ENCODE measurements around the gene EPHB2.

Gene EPHB2

DNA sequence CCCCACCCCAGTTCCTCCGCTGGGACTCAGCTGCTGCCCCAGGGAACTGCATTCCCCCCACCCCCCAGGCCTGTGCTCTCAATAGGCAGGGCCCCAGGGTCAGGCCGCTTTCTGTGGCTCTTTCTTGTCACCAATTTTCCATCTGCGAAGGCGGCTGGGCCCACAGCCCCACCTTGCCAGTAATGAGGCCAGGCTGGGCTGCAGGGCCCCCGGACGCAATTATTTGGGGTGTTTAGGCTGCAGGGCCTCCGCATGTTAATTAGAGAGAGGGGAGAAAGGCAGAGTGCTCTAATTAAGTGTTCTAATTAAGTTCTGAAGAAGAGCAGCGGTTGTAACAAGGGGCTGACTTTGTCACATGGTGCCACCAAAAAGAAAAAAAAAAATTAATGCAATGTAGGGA is 71.8 kb downstream of the EPHB2 start:
- no peak for DNase-seq

DNA sequence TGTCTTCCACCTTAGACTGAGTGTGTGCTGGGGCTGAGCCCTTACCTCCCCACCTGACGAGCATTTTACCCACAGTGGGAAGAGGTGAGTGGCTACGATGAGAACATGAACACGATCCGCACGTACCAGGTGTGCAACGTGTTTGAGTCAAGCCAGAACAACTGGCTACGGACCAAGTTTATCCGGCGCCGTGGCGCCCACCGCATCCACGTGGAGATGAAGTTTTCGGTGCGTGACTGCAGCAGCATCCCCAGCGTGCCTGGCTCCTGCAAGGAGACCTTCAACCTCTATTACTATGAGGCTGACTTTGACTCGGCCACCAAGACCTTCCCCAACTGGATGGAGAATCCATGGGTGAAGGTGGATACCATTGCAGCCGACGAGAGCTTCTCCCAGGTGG is 73.7 kb downstream of the EPHB2 start:
- DNase-seq = no peak

DNA sequence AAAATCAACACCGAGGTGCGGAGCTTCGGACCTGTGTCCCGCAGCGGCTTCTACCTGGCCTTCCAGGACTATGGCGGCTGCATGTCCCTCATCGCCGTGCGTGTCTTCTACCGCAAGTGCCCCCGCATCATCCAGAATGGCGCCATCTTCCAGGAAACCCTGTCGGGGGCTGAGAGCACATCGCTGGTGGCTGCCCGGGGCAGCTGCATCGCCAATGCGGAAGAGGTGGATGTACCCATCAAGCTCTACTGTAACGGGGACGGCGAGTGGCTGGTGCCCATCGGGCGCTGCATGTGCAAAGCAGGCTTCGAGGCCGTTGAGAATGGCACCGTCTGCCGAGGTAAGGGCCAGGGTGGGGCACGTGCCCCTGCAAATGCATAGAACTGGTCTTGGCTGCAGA is 74.1 kb downstream of the EPHB2 start:
- no peak for DNase-seq

DNA sequence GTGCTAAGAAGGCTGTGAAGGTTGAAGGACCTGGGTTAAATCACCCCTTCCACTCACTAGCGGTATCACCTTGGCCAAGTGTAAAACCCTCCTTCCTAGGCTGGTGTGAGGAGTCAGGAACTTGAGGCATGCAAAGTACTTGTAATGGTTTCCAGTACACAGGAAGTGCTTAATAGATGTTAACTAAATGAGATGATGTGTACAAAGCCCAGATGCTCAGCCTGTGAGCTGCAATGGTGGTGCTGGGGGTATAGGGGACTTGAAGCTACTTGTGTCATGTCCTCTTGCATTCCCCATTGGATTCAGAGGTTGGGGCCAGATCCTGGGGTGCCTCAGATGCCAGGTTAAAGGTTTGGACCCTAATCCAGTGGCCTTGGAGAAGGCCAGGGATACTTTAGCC is 75.5 kb downstream of the EPHB2 start:
- DNase-seq = no peak

DNA sequence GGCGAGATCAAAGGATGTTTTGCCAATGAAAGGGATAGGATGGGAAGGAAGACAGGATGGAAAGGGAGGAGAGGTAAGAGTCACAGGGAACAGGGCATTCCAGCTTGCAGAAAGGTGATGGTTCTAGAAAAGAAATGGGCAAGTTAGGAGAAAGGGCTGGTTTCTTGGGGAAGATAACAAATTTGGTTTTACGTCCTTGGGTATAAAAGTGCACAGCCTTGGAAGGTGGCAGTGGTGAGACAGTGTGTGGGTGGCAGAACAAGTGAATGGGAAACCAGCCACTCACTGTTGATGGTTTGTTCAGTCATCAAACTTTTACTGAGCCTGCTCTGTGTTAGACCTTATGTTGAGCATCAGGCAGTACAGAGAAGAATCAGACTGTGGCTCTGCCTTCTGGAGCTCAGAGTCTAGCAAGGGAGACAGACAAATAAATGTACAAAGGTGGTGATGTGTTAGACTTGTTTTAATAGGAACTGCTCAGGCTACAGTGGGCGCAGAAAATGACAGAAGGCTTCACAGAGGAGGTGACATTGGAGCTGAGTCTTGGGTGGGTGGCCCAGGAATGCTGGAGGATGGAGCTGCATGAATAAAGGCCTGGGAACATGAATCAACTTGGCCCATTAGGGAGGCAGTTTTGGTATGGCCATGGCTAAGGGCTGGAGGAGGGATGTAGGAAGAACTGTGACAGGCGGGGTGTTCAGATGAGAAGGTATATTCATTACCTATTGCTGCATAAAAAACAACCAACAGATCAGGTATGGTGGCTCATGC is 76.3 kb downstream of the EPHB2 start:
- DNase-seq = no peak

DNA sequence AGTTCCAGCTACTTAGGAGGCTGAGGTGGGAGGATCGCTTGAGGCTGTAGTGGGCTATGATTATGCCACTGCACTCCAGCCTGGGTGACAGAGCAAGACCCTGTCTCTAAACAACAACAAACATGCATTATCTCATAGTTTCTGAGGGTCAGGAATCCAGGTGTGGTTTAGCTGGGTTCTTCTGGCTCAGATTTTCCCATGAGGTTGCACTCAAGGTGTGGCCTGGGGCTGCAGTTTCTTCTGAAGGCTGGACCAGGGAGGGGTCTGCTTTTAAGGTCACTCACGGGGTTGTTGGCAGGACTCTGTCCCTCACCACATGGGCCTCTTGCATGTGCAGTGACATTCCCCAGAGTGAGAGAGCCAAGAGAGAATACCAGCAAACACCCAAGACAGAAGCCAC is 77.0 kb downstream of the EPHB2 start:
- DNase-seq = no peak

DNA sequence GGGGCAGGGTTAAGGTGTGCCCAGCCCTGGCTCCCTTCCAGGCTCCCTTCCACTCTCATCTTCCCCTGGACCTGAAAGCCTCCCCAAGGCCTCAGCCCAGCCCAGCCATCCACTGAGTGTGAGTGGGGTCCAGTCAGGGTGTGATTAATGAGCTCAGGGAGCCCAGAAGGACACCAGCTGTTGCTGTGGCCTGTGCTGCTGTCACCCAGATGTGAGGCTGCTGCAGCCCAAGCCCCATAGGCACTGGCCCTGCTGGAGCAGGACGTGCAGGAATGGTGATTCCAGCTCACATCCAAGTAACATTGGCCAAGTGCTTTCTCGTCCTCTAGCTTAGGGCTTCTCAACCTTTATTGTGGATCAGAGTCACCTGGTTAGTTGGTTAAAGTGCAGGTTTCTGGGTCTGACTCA is 77.6 kb downstream of the EPHB2 start:
- no peak for DNase-seq

DNA sequence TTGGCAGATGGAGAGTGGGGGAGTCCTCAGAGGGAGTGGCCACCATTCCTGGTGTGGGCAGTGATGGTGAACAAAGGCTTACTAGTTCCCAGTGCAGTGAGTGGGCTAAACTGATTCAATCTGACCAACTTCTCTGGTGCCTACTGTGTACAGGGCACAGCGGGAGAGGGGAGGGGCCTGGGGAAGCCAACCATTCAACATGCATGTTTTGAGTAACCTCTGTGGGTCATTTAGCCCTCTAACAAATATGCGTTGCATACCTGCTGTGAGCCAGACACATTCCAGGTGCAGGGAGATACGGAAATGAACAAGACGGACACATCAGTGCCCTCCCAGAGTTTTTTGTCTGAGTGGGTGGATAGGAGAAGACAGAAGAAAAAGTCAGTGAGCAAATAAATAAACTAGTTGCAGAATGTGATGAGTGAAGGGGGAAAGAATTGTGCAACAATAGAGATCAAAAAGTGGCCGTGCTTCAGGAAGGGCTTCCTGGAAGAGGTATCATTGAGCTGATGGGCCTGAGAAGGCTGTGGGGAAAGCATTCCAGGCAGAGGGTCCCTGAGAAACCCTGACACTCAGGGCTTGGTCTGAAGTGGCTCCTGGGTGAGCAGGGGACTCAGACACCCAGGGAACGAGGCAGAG is 78.8 kb downstream of the EPHB2 start:
- DNase-seq = no peak

DNA sequence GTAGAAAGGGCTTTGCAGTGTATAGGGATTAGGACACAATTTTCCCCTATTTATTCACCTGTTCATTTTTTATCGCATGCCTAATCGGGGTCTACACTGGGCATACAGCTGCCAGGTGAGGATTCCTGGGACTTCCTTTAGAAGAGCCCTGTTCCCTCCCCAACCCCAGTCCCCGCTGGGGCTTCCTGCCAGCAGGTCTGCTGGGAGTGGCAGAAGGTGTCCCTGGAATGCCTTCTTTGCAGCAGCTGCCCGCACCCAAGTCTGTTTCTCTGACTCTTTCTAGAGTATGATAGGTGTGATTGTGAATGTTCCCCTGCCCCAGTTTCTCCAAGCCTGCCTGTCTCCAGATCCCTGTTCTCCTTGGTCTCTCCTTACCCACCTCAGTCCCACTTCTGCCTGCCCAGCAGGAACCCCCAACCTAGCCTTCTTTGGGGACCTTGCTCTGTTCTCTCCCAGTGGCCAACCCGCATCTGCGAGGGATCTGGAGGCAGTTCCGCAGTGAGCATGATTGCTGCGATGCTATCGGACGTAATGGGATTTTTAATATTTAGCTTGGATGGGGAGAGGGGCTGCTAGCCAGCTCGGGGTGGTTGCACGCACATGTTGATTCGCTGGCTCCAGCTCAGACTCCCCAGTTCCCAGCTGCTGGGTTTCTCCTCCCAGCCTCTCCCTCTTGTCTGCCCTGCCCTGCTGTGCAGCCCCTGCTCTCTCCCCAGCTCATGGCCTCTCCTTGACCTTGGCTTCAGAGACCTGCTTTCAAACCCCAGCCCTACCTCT is 79.8 kb downstream of the EPHB2 start:
- no peak for DNase-seq

DNA sequence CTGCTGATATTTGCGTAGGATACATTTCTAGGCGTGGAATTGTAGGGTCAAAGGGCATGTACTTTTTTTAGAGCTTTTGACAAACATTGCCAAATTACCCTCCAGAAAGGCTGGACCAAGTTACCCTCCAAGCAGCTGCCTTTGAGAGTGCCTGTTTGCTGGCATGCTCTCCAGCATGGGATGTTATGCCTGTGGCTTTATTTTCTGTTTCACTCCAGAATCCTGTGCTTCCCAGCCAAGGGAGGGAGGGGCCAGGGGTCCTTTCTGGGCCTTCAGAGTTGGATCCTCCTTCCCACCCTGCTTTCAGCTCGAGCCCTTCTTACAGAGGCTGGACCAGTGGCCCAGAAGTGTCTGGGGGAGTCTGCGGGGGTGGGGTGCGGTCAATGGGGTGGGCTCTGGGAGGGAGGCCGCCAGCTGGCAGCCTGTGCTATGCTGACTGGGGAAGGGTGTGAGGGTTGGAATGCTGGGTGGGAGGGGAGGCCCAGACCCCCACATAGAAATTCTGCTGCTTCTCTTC is 81.2 kb downstream of the EPHB2 start:
- DNase-seq = no peak

DNA sequence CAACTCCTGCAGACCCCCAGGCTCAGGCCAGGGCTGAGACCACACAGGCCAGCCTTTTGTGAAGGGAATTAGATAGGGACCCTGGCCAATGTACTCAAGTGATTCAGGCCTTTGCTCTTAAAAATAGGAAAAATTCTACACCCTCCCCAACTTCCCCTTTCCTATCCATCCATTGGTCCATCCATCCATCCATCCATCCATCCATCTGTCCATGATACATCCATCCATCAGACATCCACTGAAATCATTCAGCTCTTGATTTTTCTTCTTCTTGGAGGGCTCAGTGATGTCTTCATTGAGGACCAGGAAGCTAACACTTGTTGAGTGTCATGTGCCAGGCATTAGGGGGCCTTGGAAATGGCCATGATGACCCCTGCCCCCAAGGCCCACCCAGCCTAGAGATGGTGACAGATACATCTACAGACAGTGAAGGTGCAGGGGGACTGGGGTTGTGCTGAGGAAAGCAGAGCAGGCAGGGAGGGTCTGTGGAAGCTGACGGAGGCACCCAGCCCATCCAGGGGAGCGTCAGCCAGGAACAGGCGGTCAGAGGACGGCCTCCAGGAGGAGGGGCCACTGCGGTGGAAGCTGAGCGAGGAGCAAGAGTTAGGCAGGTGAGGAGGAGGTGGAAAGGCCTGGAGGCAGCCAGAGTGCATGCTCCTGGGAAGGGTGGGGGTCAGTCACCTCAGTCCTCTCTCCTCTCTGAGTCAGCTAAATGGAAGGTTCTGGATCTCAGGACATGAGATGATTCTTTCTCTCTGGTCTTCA is 81.9 kb downstream of the EPHB2 start:
- DNase-seq = no peak

DNA sequence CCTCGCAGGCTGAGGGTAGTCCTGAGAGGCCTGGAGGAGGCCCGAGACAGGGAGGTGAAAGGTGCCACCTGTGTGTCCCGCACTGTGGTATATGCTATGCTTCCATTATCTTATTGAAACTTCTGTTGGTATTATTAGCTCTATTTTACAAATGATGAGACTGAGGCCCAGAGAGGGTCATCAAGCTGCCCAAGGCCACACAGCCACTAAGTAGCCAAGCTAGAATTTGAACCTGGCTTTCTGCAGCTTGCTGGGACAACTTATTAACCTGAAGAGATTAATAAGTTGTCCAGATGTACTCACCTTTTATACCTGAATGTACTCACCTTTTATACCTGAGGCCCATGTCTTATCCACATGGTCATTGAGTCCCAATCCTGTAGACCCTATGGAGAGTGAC is 83.0 kb downstream of the EPHB2 start:
- DNase-seq = no peak

DNA sequence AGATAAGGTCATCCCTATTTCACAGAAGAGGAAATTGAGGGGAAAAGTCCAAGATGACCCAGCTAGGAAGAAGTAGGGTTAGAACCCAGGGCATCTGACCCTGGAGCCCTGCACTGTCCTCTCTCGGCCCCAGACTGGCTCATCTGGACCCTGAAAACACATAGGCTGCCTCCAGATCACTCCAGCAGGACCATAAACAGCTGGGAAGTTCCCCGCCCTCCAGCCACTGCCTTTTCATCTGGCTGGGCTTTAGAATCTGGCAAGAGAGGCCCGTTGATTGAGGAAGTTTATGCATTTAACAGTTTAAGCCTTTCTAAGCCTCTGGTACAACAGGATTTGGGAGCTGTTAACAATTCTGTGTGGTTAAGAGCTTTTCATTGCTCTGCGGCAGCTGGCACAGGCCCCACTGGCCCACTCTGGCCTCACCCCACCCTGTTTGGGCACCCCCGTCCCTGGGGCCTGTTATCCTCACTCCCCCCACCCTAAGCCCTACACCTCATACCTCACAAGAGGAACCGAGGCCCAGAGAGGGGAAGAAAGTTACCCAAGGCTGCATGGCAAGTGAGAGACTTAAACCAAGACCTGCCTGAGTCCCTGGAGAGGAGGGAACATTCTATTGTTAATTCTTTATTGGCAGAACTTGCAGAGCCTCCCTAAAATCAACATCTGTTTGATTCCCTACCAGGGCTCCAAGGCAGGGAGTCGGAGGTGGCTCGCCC is 84.2 kb downstream of the EPHB2 start:
- DNase-seq = no peak

DNA sequence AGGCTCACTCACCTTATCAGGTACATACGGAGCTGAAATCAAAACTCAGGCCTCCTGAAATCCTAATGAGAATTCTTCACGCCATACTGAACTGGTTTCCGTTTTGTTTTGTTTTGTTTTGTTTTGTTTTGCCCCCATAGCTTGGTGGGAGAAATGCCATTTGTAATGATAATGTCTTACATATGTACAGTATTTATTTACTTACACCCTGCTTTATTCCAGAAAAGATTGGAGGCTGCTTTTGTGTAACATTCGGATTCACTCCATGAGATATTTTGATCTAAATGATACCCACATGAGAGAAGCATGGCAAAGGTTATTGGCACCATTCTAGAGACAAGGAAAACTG is 84.7 kb downstream of the EPHB2 start:
- DNase-seq = no peak

DNA sequence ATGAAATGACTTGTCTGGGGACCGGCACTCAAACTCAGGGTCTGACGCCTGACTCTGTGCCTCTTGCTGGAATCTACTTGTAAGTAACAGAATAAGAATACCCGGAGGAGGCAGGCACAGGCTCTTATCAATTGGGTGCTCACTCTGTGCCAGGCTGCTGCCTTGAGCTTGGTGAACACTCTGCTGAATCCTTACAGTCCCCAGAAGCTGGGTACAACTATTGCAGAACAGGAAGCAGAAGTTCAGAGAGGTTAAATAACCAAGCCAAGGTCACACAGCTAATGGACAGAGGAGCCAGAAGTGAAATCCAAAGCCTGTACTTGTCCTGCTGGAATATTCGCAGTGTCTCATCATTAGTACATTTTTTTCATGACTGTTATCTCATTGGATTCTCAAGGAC is 86.0 kb downstream of the EPHB2 start:
- no peak for DNase-seq

DNA sequence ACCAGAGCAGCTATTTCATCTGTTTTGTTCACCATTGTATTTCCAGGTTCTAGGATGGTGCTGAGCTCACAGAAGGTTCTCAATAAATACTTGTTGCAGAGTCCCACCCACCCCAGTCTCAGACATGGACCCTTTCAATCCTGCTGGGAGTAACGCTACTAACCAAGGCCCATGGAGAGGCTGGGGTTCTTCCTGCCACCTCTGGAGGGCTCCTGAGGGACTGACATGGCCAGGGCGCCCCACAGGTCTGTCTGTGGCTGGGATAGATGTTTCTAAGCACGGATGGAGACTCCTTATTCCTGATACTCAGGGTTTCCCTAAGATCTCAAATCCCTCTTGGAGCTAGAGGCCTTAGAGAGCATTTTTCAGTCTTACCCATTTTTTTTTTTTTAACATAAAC is 87.4 kb downstream of the EPHB2 start:
- DNase-seq = no peak

DNA sequence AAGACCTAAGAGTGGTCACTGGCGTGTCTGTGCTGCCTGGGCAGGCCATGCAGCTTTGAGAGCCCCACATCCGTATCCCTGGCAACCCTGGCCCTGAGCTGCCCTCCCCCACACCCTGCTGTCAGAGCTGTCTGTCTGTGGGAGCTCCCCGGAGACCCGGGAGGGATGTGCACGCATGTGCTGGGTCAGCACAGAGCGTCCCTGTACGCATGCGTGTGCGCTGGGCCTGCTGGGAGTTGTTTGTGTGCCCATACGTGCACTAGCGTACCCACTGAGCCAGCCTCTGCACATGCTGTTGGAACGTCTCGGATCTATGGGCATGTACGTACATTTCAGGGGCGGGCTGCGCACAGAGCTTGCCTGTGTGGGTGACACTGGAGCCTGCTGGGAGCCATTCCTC is 89.3 kb downstream of the EPHB2 start:
- no peak for DNase-seq

DNA sequence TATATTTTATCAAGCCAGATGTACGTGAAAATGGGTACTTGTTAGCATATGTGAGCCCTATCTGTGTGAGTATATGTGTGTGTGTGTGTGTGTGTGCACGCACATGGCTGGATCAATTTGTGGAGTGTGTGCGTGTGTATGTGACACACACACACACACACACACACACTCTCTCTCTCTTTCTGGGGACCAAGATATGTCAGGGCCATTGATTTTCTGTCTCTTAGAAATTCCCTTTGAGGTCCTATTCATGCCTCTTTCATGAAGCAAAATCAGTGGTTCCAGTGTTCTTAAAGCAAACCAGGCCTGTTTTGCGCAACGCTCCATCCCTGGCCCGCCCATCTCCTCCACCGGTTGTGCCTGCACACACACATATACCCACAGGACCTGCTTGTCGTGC is 90.0 kb downstream of the EPHB2 start:
- DNase-seq = no peak

DNA sequence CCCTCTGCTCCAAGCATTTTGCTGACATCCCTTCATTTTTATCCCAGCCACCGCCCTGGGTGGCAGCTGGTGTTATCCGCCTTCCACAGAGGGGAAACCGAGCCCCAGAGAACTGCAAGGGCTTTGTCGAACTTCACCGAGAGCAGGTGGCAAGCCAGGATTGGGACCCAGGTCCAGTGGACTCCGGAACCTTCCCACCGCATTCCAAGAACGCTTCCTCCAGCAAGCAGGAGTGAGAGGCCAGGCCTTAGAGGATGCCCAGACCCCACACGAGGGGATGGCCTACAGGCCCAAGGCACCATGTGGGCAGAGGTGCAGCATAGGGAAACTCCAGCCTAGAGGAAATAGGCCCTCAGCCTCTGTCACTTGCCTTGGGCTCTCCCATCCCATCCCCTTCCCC is 90.7 kb downstream of the EPHB2 start:
- no peak for DNase-seq

DNA sequence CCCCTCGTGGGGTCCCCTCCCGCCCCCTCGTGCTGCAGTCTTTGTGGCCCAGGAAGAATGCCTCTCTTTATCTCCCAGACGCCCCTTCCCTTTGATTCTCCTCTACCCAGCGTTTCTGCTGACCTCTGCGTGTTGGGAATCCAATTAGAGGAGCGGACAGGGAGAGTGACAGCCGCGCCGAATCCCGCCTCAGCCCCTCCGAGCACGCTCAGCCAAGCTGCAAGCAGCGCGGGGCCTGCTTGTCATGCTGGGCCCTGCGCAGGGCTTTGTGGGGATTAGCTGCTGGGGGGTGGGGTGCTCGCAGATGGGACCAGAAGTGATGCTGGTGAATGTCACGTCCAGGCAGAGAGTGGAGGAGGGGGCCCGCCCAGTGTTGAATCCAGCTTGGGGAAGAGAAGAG is 91.1 kb downstream of the EPHB2 start:
- no peak for DNase-seq

DNA sequence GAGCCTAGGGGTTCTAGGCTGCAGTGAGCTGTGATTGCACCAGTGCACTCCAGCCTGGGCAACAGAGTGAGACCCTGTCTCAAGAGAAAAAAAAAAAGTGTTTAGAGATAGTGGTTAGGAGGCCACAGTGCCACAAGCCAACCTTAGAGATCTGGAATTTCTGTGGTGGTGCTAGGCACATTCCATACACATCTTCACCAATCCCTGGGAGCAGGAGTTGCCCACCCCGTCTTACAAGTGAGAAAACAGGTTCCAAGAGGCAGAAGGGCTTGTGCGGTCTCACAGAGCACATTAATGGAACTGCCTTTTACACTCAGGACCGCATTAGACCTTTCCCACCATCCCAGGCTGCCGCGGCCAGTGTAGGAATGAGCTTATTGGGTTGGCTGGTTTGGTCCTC is 93.2 kb downstream of the EPHB2 start:
- no peak for DNase-seq

DNA sequence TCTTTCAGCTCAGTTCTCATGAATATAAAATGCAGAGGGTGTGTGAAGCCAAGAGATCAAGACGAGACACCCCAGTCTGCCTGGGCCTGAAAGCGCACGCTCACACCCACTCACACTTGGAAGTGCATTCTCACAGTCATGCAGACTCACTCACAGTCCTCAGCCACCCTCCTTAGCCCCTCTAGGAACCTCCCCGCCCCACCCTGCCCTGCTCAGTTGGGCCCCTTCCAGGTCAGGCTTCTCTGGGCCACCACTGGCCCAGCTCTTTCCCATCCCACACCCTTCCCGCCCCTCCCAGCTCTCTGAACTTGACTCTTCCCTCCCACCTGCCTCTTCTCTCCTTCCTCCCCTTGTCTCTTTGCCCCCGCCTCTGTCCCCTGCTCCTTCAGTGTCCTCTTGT is 93.8 kb downstream of the EPHB2 start:
- no peak for DNase-seq
